ENCODE measurements around the gene NKTR.

- TF ChIP-seq YY1 (IDR thresholded peaks at IDR 0.05; ENCODE audit: insufficient read depth, insufficient replicate concordance, low read depth, low read length) (no peak), SMC3 (IDR thresholded peaks at IDR 0.05; ENCODE audit: low read length) (no peak), RAD51 (IDR thresholded peaks at IDR 0.05; ENCODE audit: borderline replicate concordance) (no peak), ZBTB7A (CRISPR knock-in tag; IDR thresholded peaks at IDR 0.05) (no peak)
- TF ChIP-seq, protein P1, sequence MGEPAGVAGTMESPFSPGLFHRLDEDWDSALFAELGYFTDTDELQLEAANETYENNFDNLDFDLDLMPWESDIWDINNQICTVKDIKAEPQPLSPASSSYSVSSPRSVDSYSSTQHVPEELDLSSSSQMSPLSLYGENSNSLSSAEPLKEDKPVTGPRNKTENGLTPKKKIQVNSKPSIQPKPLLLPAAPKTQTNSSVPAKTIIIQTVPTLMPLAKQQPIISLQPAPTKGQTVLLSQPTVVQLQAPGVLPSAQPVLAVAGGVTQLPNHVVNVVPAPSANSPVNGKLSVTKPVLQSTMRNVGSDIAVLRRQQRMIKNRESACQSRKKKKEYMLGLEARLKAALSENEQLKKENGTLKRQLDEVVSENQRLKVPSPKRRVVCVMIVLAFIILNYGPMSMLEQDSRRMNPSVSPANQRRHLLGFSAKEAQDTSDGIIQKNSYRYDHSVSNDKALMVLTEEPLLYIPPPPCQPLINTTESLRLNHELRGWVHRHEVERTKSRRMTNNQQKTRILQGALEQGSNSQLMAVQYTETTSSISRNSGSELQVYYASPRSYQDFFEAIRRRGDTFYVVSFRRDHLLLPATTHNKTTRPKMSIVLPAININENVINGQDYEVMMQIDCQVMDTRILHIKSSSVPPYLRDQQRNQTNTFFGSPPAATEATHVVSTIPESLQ (CRISPR knock-in tag; conservative IDR thresholded peaks at IDR 0.05): no peak
These were observed 84.3 kb downstream of the NKTR start for GRCh38 chr3:42684632-42685362.
